ENCODE results near the gene RTRAF.

RTRAF gene

DNA sequence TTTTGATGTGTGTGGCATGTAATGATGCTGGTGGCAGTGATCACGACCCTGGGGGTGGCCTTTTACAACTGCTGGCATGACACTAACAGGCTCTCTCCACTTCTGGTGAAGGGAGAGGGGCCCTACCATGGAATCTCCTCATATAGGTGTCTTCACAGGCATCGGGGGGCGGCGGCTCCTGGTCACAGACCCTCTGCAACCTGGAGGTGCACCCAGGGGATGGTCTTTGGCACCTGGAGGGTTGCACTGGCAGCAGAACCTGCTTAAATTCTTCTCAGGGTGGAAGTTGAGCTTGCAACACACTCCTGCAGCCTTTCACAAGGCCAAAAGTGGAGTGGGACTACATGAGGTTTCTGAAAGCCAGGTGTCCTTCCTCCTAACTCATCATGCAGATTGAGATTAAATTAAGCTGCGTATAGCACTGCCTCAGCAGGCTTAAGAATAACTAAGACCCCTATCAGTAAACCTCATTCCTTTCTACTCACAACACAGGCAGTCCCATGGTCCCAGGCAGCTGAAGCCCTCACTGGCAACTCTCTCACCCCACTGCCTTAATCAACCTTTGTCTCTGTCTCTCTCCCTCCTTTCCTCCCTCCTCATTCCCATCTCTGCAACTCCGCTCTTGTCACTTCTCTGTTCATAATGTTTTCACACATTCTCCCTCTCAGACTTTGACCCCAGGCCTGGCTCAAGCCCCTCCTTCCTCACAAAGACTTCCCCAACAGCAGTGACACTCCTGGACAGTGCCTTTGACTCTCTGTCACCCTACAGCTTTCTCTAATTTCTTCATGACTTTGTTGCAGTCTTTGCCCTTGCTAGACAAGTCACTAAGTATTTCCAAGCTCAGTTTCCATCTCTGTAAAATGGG lies 60.6 kb downstream of the RTRAF start:
- no peak for DNase-seq (ENCODE audit: low read depth)

DNA sequence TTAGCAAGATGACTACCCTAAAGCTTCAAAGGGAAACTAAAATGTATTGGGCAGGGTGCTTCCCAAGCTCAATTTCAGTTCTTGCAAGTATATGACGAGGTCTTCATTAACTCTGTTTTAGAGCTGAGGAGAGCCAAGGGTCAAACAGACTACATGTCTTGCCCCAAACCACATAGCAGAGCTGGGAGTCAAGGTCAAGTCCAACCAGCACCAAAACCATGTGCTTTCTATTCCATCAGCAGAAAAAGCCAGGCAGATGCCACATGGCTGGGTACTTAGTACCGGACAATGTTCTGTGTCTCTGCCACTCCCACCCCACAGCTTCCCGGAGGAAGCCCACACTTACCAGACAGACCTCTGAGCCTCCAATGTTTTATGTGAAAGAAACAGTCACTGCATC lies 61.9 kb downstream of the RTRAF start:
- no peak for DNase-seq (ENCODE audit: low read depth)

DNA sequence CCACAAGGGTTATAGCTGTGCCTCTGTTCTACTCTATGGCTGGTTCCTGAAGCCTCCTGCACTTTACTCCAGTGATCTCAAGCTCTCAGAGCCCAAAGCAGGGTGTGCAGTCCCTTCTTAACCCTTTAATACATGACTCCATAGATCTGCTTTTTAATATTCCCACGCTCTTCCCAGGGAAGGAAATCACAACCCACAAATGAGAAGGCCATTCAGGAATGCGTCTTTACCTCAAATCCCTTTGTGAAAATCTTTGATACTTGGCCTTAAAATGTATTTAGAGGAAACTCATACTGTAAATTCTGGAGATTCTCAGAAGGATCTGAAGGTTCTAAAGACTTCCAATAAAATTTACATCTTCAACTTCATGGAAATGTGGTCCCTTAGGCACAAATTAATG lies 62.5 kb downstream of the RTRAF start:
- DNase-seq (ENCODE audit: low read depth): no peak

DNA sequence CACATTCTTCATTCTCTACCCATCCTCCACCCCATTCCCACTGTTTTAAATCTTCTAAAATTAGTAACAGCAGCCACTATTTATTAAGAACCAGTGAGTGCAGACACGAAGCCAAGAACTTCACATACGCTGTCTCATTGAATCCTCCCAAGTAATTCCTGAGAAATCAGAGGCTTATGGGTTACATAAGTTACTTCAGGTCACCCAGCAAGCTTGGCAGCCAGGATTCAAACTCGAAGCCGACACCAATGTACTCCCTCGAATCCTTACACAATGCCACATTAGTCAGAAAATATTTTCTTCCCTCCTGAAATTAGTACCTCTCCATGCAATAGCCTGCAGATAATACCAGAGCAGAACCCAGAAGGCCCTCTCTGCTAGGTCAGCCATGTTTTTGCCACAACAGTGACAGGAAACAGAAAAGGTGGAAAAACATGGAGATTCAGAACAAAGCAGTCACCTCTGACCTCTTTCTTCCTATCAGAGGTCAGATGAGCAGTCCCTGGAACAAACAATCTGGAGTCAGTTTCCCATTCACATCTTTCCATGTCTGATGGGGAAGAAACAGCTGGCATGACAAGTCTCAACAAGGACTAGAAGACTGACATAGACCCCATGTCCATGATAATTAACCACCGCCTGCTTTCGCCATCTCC lies 63.1 kb downstream of the RTRAF start:
- no peak for DNase-seq (ENCODE audit: low read depth)

DNA sequence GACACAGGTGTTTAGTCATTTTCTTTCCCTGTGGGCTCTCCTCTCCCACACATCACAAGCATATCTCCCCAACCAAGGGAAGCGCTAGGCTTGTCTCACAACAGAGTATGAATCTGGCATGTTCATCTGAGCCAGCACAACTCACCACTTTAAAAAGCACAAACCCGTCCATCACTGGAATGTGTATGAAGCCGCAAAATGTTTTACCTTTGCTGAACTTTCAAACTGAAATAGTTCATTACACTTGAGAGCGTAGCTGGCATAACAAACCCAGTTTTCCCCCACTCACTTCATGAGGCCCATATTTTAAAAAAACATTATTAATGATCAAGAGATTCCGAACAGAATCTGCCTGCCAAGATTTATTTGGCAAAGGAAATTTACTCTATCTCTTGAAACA lies 63.7 kb downstream of the RTRAF start:
- no peak for DNase-seq (ENCODE audit: low read depth)

DNA sequence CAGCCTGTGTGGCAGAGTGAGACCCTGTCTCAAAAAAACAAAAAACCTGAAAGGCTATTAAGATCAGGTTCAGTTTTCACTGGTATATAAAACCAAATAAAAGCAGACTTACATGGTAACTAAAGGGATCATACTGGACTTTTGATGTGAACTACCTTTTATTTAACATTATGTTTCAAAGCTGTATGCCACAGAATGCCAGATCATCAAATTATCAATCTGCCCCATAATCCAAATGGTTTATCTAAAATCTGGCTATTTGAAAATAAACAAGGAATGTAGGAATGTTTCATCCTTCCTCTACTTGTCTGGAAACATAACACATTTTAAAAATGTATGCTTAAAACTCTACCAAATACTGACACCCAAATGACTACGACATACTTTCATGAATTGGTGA lies 65.3 kb downstream of the RTRAF start:
- no peak for DNase-seq (ENCODE audit: low read depth)

DNA sequence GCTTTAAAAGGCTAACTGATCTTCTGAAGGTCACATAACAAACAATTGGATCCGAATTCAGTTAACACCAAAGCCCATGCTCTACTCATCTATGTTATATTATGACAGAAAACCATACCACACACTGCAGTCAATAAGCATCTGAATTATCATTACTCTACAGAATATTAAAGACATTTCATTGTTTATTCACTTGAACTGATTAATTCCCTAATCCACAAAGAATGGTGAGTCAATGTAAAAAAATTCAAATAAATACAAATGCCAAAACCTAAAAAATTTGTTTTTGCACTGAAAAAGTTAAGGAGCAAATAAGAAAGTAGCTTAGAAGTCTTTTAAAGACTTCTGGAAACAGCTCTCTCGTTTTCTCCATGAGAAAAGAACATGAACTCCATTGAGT lies 65.8 kb downstream of the RTRAF start:
- no peak for DNase-seq (ENCODE audit: low read depth)

DNA sequence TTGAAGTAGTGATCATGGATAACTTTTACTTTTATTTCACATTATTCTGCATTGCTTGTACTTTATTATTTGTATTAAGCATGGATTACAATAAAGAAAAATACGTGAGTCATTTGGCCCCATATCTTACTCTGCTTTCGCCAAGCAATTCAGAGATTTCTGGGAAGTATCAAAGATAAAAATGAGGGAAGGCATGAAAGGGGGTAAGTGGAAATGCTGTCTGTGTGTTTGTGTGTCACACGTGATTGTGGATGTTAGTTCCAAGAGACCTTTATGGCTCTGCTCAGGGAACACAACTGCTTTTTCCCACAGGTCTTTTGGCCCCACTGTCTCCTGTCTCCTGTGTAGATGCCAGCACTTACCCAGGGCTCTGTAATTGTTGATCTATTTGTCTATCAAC lies 69.0 kb downstream of the RTRAF start:
- no peak for DNase-seq (ENCODE audit: low read depth)

DNA sequence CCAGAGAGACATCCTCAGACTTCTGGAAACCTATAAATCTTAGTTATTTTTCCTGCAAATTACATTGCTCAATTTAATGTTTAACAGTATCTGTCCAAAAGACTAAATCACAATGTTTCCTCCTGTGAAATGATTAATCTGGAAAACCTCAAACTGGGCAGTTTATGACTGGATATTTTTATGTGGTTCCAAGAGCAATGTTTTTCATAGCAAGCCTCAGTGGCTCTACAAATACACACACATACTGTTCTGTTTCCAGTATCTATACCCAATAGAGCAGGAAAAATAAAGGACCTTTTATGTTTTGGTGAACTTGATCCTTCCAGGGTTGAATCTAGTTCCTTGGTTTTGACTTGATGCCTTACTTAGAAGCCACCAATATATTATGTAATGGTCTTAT lies 70.3 kb downstream of the RTRAF start:
- no peak for DNase-seq (ENCODE audit: low read depth)

DNA sequence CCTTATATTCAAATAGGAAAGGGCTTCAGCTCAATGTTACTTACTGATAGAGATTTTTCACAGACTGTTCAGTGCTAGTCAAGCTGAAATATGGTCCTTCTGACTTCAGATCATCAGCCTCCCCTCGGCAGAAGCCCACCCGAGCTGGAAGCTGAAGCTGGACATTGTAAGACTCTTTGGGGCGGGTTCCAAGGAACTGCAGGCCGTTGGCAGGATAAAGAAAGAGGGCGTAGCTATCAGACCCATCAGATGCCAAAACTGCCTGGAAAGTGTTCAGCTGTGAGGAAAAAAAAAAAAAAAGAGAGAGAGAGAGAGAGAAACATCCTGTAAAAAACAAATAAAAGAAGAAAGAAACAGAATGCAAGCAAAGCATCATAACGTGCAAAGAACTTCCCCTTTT lies 70.7 kb downstream of the RTRAF start:
- DNase-seq (ENCODE audit: low read depth): no peak
